C4-2B (cell line): ENCODE measurements around the gene GNS.

ENCODE experiments used
- H3K27ac ChIP-seq: fragments of 450-650 bp; 2 replicates; pipeline ENCODE4 v1.5.1; 2017
- ZFX ChIP-seq: fragments of 450-650 bp; IDR thresholded peaks from 2 replicates; pipeline ENCODE4 v1.6.1; 2017
- TF ChIP-seq, protein P1 (sequence below): fragments of 450-650 bp; conservative IDR thresholded peaks from 2 replicates; pipeline ENCODE4 v1.5.1; 2017; ENCODE audit warnings: mild to moderate bottlenecking

The GNS gene

GRCh38 chr12:64682572-64683277 lies 76.5 kb downstream of the GNS start:
- no peak overlapping the region for H3K27ac ChIP-seq
- TF ChIP-seq, protein P1, sequence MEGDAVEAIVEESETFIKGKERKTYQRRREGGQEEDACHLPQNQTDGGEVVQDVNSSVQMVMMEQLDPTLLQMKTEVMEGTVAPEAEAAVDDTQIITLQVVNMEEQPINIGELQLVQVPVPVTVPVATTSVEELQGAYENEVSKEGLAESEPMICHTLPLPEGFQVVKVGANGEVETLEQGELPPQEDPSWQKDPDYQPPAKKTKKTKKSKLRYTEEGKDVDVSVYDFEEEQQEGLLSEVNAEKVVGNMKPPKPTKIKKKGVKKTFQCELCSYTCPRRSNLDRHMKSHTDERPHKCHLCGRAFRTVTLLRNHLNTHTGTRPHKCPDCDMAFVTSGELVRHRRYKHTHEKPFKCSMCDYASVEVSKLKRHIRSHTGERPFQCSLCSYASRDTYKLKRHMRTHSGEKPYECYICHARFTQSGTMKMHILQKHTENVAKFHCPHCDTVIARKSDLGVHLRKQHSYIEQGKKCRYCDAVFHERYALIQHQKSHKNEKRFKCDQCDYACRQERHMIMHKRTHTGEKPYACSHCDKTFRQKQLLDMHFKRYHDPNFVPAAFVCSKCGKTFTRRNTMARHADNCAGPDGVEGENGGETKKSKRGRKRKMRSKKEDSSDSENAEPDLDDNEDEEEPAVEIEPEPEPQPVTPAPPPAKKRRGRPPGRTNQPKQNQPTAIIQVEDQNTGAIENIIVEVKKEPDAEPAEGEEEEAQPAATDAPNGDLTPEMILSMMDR = no peak
- no peak for TF ChIP-seq ZFX

- TF ChIP-seq, protein P1 = no peak
- no peak for TF ChIP-seq ZFX
- H3K27ac ChIP-seq = peak overlapping the region; percentile 54
These were observed 77.8 kb downstream of the GNS start for GRCh38 chr12:64681200-64682052.

GRCh38 chr12:64680235-64680634 lies 79.0 kb downstream of the GNS start:
- TF ChIP-seq, protein P1 = no peak
- no peak for TF ChIP-seq ZFX
- H3K27ac ChIP-seq = peak overlapping the region; percentile 54

- TF ChIP-seq, protein P1 = no peak
- TF ChIP-seq ZFX = no peak
- peak overlapping the region; percentile 54 for H3K27ac ChIP-seq
These were observed 79.7 kb downstream of the GNS start for GRCh38 chr12:64679487-64680001.

DNA sequence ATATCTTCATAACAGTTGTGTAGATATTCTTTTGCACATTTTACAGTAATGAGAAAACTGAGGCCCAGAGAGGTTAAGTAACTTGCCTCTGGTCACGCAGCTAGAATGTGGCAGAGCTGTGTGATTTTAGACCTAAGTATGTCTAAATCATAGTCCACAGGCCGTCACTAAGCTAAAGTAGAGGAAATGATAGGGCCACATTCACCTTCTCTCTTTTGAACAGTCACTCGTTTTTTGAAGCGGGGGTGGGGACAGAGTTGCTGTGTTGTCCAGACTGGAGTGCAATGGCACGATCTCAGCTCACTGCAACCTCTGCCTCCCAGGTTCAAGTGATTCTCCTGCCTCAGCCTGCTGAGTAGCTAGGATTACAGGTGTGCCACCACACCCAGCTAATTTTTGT lies 80.4 kb downstream of the GNS start:
- H3K27ac ChIP-seq = peak overlapping the region; percentile 54

DNA sequence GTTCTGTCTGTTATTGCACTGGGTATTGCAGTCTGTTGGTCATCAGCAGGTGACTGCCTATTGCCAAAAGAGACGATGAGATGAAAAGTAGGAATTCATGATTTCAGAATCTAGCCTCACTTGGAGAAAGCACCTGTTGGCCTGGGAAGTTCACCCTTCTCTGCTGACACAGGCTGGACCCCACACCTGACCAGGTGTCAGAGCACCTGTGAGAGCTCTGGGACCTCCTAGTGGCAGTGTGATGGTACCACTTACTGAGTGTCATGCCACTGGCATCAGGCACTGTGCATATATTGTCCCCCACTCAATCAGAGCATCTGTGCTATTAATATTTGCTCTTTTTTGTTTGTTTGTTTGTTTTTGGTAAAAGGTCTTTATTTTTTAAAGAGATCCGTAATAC lies 81.0 kb downstream of the GNS start:
- no peak overlapping the region for H3K27ac ChIP-seq
- TF ChIP-seq ZFX = no peak

More for the DNA sequence above, 80.4 kb downstream of the GNS start:
- TF ChIP-seq ZFX = no peak
- TF ChIP-seq, protein P1 = no peak

DNA sequence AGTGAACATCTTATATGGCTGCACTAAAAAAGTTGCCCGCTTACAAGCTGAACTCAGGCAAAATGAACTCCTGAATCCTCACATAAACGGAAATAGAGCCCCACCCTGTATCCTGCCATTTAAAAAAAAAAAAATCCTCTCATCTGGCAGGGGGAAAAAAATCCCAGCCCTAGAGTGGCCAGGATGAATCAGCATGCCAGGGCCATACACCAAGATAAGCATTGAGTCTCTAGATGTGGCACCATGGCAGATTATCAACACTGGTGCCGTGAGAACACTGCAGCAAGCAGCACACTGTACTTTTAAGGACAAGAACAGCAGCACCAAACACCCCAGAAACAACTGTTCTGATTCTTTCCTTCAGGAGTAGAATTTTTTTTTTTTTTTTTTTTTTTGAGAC lies 83.4 kb downstream of the GNS start:
- no peak overlapping the region; the same call in 1 of the 2 replicates for H3K27ac ChIP-seq
- TF ChIP-seq, protein P1 = no peak
- TF ChIP-seq ZFX = no peak
